Measurements from ENCODE around the gene GALNT7.

- TF ChIP-seq EZH2 (IDR thresholded peaks at IDR 0.05; ENCODE audit: borderline replicate concordance, insufficient read depth, low read length, poor library complexity, severe bottlenecking) (no peak), POLR2AphosphoS5 (IDR thresholded peaks at IDR 0.05) (no peak), TAF1 (IDR thresholded peaks at IDR 0.05; ENCODE audit: low read depth) (no peak)
- TF ChIP-seq, protein P1, sequence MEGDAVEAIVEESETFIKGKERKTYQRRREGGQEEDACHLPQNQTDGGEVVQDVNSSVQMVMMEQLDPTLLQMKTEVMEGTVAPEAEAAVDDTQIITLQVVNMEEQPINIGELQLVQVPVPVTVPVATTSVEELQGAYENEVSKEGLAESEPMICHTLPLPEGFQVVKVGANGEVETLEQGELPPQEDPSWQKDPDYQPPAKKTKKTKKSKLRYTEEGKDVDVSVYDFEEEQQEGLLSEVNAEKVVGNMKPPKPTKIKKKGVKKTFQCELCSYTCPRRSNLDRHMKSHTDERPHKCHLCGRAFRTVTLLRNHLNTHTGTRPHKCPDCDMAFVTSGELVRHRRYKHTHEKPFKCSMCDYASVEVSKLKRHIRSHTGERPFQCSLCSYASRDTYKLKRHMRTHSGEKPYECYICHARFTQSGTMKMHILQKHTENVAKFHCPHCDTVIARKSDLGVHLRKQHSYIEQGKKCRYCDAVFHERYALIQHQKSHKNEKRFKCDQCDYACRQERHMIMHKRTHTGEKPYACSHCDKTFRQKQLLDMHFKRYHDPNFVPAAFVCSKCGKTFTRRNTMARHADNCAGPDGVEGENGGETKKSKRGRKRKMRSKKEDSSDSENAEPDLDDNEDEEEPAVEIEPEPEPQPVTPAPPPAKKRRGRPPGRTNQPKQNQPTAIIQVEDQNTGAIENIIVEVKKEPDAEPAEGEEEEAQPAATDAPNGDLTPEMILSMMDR (IDR thresholded peaks at IDR 0.05; ENCODE audit: poor library complexity, severe bottlenecking): no peak
These were observed 50.0 kb downstream of the GALNT7 start for GRCh38 chr4:173218411-173219125.

Measured in neural cell (in vitro differentiated cells).